Type B pancreatic cell (in vitro differentiated cells): ENCODE measurements around the gene CDC45. TPM values are rescaled to one million over a fixed set of nuclear protein-coding genes. Genes with fewer than 3 reads are reported as not detected.

ENCODE experiments used
- DNase-seq: peaks from one replicate; pipeline ENCODE4 v3.0.0; 2021; ENCODE audit warnings: mixed read lengths; ENCODE audit not compliant: unreplicated experiment; ENCODE audit errors: extremely low spot score
- H3K27ac Mint-ChIP-seq: 2 replicates; pipeline ENCODE4 v1.8.0; 2021; ENCODE audit warnings: mild to moderate bottlenecking, mixed read lengths
- H3K27me3 Mint-ChIP-seq: 2 replicates; pipeline ENCODE4 v1.8.0; 2021; ENCODE audit warnings: mixed read lengths
- H3K36me3 Mint-ChIP-seq: 2 replicates; pipeline ENCODE4 v1.8.0; 2021; ENCODE audit warnings: mixed read lengths
- H3K4me1 Mint-ChIP-seq: one replicate; pipeline ENCODE4 v1.8.0; 2021; ENCODE audit warnings: mixed read lengths; ENCODE audit not compliant: unreplicated experiment
- H3K4me3 Mint-ChIP-seq: 2 replicates; pipeline ENCODE4 v1.8.0; 2021; ENCODE audit warnings: mild to moderate bottlenecking, mixed read lengths
- H3K9me3 Mint-ChIP-seq: 2 replicates; pipeline ENCODE4 v1.8.0; 2021; ENCODE audit warnings: mixed read lengths
- CTCF ChIP-seq: fragments of 200-600 bp; sonication (generic); conservative IDR thresholded peaks from 2 replicates; pipeline ENCODE4 v1.5.0; 2021; ENCODE audit warnings: antibody characterized with exemption, mild to moderate bottlenecking
- long read RNA-seq: library from polyadenylated mRNA; unstranded; transcript quantifications from one replicate; pipeline ENCODE4 v2.0.0, GENCODE V29; 2020
- total RNA-seq: library from RNA; stranded (reverse); gene quantifications from 2 replicates; pipeline ENCODE4 v1.2.1, GENCODE V29; 2021; ENCODE audit warnings: low replicate concordance

CDC45 gene, protein sequence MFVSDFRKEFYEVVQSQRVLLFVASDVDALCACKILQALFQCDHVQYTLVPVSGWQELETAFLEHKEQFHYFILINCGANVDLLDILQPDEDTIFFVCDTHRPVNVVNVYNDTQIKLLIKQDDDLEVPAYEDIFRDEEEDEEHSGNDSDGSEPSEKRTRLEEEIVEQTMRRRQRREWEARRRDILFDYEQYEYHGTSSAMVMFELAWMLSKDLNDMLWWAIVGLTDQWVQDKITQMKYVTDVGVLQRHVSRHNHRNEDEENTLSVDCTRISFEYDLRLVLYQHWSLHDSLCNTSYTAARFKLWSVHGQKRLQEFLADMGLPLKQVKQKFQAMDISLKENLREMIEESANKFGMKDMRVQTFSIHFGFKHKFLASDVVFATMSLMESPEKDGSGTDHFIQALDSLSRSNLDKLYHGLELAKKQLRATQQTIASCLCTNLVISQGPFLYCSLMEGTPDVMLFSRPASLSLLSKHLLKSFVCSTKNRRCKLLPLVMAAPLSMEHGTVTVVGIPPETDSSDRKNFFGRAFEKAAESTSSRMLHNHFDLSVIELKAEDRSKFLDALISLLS
- 10.6 and 19.0 TPM in 2 replicates for total RNA-seq
- long read RNA-seq, transcript CDC45-201 (19 exons, 1,976 nt) = major isoform, 28 of 52 reads
- long read RNA-seq, partial matches to known transcripts = 7 of 52 reads
- long read RNA-seq, other reads (novel, unspliced or antisense) = 13 of 52 reads

- peak; percentile 94 for DNase-seq
- Mint-ChIP-seq H3K27ac (peak within 1 kb of the TSS; percentile 100), H3K36me3 (peaks cover 5% of the 10 kb centered on the region), H3K4me1 (peaks cover 26% of the 10 kb centered on the region), H3K4me3 (peak within 1 kb of the TSS; percentile 99), H3K27me3 (no peaks in the 10 kb centered on the region), H3K9me3 (no peaks in the 10 kb centered on the region)
- TF ChIP-seq CTCF = no peak
Observed at GRCh38 chr22:19479355-19480172, at the start of gene CDC45. Gene CDC45 (plus strand): TSS chr22:19479920. CDS start chr22:19479969, 49 bp downstream.

DNA sequence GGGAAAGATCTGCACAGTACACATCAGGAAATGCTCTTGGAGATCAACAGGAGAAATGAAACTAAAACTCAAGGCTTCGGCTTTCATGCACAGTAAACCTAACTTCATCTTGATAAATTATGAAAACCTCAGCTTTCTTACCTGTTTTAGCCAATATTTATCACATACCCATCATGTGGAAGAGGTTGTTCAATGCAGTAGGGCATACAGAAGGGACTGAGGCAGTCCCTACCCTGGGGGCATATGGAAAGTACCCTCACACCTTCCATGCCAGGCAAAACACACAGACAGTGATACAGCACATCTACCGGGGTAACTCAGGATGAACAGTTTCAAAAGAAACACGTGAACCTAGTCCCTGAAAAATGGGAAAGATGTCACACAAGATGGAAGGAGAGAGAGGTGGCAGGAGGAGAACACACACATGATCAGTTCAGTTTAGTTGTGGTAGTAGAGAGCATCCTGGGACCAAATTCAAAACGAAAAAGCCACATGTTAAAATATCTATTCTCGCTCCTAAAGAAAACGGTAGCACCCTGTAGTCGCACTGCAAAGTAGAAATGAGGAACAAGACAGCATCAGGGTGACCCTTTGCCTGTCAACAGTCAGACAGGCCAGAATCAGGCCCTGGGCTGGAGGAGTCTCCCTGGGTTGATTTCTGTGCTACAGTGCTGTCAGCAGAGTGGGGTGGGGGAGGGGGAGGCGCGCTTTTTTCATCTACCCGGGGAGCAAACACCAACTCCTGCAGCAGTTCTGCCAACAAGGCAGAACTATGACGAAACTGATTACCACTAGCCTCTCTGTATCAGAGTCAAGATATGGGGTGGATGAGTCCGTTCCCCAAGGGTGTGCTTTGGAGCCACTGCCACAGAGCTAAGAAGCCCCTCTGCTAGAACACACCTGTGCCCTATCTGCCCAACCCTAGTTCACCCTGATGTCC, 49.5 kb upstream of the CDC45 start:
- Mint-ChIP-seq H3K4me3 (peak overlapping the region; percentile 90), H3K4me1 (peaks cover 26% of the 10 kb centered on the region), H3K9me3 (no peaks in the 10 kb centered on the region), H3K27ac (peak overlapping the region; percentile 84), H3K36me3 (peaks cover 9% of the 10 kb centered on the region), H3K27me3 (no peaks in the 10 kb centered on the region)
- DNase-seq = no peak
- no peak for TF ChIP-seq CTCF

GRCh38 chr22:19430890-19431541, 48.7 kb upstream of the CDC45 start:
- peak; percentile 73 for DNase-seq
- peak; percentile 51 for TF ChIP-seq CTCF
- no peaks in the 10 kb centered on the region for H3K27me3 Mint-ChIP-seq
- H3K27ac Mint-ChIP-seq = peak overlapping the region; percentile 84
- H3K4me1 Mint-ChIP-seq = peaks cover 26% of the 10 kb centered on the region
- H3K36me3 Mint-ChIP-seq = peaks cover 9% of the 10 kb centered on the region
- H3K4me3 Mint-ChIP-seq = peak overlapping the region; percentile 90
- no peaks in the 10 kb centered on the region for H3K9me3 Mint-ChIP-seq

- Mint-ChIP-seq H3K27me3 (no peaks in the 10 kb centered on the region), H3K27ac (peak within 1 kb of the TSS; percentile 87), H3K4me3 (peak within 1 kb of the TSS; percentile 94), H3K9me3 (no peaks in the 10 kb centered on the region), H3K4me1 (peaks cover 26% of the 10 kb centered on the region), H3K36me3 (peaks cover 9% of the 10 kb centered on the region)
- DNase-seq = peak; percentile 92
- no peak for TF ChIP-seq CTCF
Observed at GRCh38 chr22:19431649-19432132, 48.0 kb upstream of the CDC45 start, which contains the start of gene HIRA. Gene HIRA (minus strand): TSS chr22:19431733. CDS start chr22:19431476, 257 bp downstream.
